ENCODE results near the gene TSPAN8. TPM values are rescaled to one million over a fixed set of nuclear protein-coding genes. Genes with fewer than 3 reads are reported as not detected.

The TSPAN8 gene
- total RNA-seq, 4 donors from 2014 or later = 5.9 to 22.9 (median 18.9) TPM

GRCh38 chr12:71193041-71193440 lies 35.2 kb upstream of the TSPAN8 start:
- TF ChIP-seq, protein P1, sequence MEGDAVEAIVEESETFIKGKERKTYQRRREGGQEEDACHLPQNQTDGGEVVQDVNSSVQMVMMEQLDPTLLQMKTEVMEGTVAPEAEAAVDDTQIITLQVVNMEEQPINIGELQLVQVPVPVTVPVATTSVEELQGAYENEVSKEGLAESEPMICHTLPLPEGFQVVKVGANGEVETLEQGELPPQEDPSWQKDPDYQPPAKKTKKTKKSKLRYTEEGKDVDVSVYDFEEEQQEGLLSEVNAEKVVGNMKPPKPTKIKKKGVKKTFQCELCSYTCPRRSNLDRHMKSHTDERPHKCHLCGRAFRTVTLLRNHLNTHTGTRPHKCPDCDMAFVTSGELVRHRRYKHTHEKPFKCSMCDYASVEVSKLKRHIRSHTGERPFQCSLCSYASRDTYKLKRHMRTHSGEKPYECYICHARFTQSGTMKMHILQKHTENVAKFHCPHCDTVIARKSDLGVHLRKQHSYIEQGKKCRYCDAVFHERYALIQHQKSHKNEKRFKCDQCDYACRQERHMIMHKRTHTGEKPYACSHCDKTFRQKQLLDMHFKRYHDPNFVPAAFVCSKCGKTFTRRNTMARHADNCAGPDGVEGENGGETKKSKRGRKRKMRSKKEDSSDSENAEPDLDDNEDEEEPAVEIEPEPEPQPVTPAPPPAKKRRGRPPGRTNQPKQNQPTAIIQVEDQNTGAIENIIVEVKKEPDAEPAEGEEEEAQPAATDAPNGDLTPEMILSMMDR (IDR thresholded peaks at IDR 0.05) = no peak
- no peak for TF ChIP-seq POLR2A (IDR thresholded peaks at IDR 0.05)
- intact Hi-C loops (cut with DNase I; ENCODE audit: low total_unique reads) = no loop called here
- no peak overlapping the region for H3K4me3 ChIP-seq (ENCODE audit: low read depth, poor library complexity, severe bottlenecking)
- DNase-seq (ENCODE audit: low spot score in 2 of 2) = no peak
- 42 to 67% methylated on average over 1 of the region's 1 CpG for WGBS, 2 donors

DNA sequence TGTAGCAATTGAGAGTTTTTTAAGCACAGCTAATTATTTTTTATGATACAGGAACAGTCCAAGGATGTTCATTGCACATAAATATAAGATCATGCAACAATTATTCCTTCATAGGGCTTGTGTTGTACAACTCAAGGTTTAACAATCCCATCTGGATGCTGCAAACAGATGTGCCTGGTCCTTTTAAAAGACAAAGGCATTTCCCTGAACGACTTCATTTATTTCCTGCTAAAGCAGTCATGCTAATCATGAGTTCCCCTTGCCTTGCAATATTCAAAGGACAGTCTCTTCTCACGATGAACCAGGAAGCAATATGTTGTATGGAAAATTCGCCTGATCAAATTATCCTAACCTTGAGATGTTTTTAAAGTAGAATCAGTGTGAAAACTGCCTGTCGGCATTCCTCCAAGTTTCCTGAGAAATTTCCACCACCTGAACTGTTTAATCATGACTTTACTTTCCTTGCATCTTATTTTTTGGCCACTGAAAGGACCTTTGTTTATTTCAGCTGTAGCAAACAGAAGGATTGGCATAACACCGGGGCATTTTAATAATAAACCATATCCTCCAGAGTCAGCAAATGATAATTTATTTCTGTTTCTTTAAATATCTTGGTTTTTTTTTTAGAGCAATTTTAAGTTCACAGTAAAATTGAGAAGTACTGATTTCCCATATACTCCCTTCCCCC lies 33.9 kb upstream of the TSPAN8 start:
- TF ChIP-seq, protein P1 (IDR thresholded peaks at IDR 0.05) = no peak
- TF ChIP-seq POLR2A (IDR thresholded peaks at IDR 0.05) = no peak
- intact Hi-C loops (cut with DNase I; ENCODE audit: low total_unique reads) = no loop called here
- WGBS, 2 donors = 48 to 49% methylated on average over 5 of the region's 5 CpGs
- DNase-seq (ENCODE audit: low spot score in 2 of 2) = no peak
- H3K4me3 ChIP-seq (ENCODE audit: low read depth, poor library complexity, severe bottlenecking) = no peak overlapping the region

- TF ChIP-seq, protein P1 (IDR thresholded peaks at IDR 0.05) = no peak
- no peak for TF ChIP-seq POLR2A (IDR thresholded peaks at IDR 0.05)
- WGBS, 2 donors = 84 to 87% methylated on average over 4 of the region's 4 CpGs
- H3K4me3 ChIP-seq (ENCODE audit: low read depth, poor library complexity, severe bottlenecking) = no peak overlapping the region
- no peak for DNase-seq (ENCODE audit: low spot score in 2 of 2)
- intact Hi-C loops (cut with DNase I; ENCODE audit: low total_unique reads) = no loop called here
Measured at GRCh38 chr12:71190822-71191221, 33.0 kb upstream of the TSPAN8 start.

- no peak for DNase-seq (ENCODE audit: low spot score in 2 of 2)
- TF ChIP-seq, protein P1 (IDR thresholded peaks at IDR 0.05) = no peak
- TF ChIP-seq POLR2A (IDR thresholded peaks at IDR 0.05) = no peak
- no peak overlapping the region for H3K4me3 ChIP-seq (ENCODE audit: low read depth, poor library complexity, severe bottlenecking)
- WGBS, 2 donors = 86 to 91% methylated on average over 3 of the region's 3 CpGs
- intact Hi-C loops (cut with DNase I; ENCODE audit: low total_unique reads) = no loop called here
Measured at GRCh38 chr12:71187379-71187778, 29.6 kb upstream of the TSPAN8 start.

GRCh38 chr12:71186571-71187288 lies 28.9 kb upstream of the TSPAN8 start:
- TF ChIP-seq, protein P1 (IDR thresholded peaks at IDR 0.05) = no peak
- no peak for TF ChIP-seq POLR2A (IDR thresholded peaks at IDR 0.05)
- DNase-seq (ENCODE audit: low spot score in 2 of 2) = no peak
- H3K4me3 ChIP-seq (ENCODE audit: low read depth, poor library complexity, severe bottlenecking) = no peak overlapping the region
- intact Hi-C loops (cut with DNase I; ENCODE audit: low total_unique reads) = no loop called here
- WGBS, 2 donors = 39 to 44% methylated on average over 5 of the region's 5 CpGs

Measured in lower leg skin (tissue), 4 donors.